ENCODE results near the gene EMSY. TPM values are rescaled to one million over a fixed set of nuclear protein-coding genes. Genes with fewer than 3 reads are reported as not detected.
A peak's percentile ranks its signal among the peaks of the same experiment; 100 is the strongest.

The EMSY gene
- total and polyA plus RNA-seq, 3 donors from 2014 or later = 23.1 to 45.5 (median 35.7) TPM

GRCh38 chr11:76455931-76456330 is 11.1 kb downstream of the EMSY start:
- no peak overlapping the region for H3K4me3 ChIP-seq
- DNase-seq = no peak
- H3K4me1 ChIP-seq = no peaks in the 10 kb centered on the region
- no peaks in the 10 kb centered on the region for H3K36me3 ChIP-seq (ENCODE audit: low read depth, missing control alignments)
- TF ChIP-seq POLR2A (IDR thresholded peaks at IDR 0.05) = no peak
- TF ChIP-seq CTCF (IDR thresholded peaks at IDR 0.05) = no peak
- H3K27me3 ChIP-seq = no peaks in the 10 kb centered on the region
- H3K9me3 ChIP-seq = no peaks in the 10 kb centered on the region
- intact Hi-C loops (cut with DNase I; ENCODE audit: low total_unique reads) = no loop called here
- H3K27ac ChIP-seq = no peak overlapping the region

GRCh38 chr11:76456571-76456970 is 11.8 kb downstream of the EMSY start:
- Histone ChIP-seq H3K9me3 (no peaks in the 10 kb centered on the region), H3K27ac (no peak overlapping the region), H3K4me3 (no peak overlapping the region), H3K27me3 (no peaks in the 10 kb centered on the region), H3K36me3 (ENCODE audit: low read depth, missing control alignments) (no peaks in the 10 kb centered on the region), H3K4me1 (no peaks in the 10 kb centered on the region)
- no peak for DNase-seq
- TF ChIP-seq POLR2A (IDR thresholded peaks at IDR 0.05) (no peak), CTCF (IDR thresholded peaks at IDR 0.05) (no peak)
- intact Hi-C loops (cut with DNase I; ENCODE audit: low total_unique reads) = no loop called here
- 71 to 82% methylated on average over 2 of the region's 2 CpGs for WGBS, 2 donors

- H3K9me3 ChIP-seq = no peaks in the 10 kb centered on the region
- DNase-seq = no peak
- no peak for TF ChIP-seq POLR2A (IDR thresholded peaks at IDR 0.05)
- peak in 2 of 3 experiments; percentile 27 to 67 for TF ChIP-seq CTCF (IDR thresholded peaks at IDR 0.05)
- no peak overlapping the region for H3K4me3 ChIP-seq
- 73 to 77% methylated on average over 4 of the region's 4 CpGs for whole genome bisulfite sequencing, 2 donors
- intact Hi-C loops (cut with DNase I; ENCODE audit: low total_unique reads) = no loop called here
- no peaks in the 10 kb centered on the region for H3K4me1 ChIP-seq
- H3K36me3 ChIP-seq (ENCODE audit: low read depth, missing control alignments) = no peaks in the 10 kb centered on the region
- no peaks in the 10 kb centered on the region for H3K27me3 ChIP-seq
- no peak overlapping the region for H3K27ac ChIP-seq
Observed at GRCh38 chr11:76459299-76459698, 14.5 kb downstream of the EMSY start.

- DNase-seq = no peak
- no peaks in the 10 kb centered on the region for H3K27me3 ChIP-seq
- no peak for TF ChIP-seq POLR2A (IDR thresholded peaks at IDR 0.05)
- TF ChIP-seq CTCF (IDR thresholded peaks at IDR 0.05) = no peak
- no peak overlapping the region for H3K4me3 ChIP-seq
- no peaks in the 10 kb centered on the region for H3K9me3 ChIP-seq
- WGBS, 2 donors = 91 to 94% methylated on average over 3 of the region's 3 CpGs
- no peak overlapping the region for H3K27ac ChIP-seq
- no peaks in the 10 kb centered on the region for H3K36me3 ChIP-seq (ENCODE audit: low read depth, missing control alignments)
- intact Hi-C loops (cut with DNase I; ENCODE audit: low total_unique reads) = no loop called here
- no peaks in the 10 kb centered on the region for H3K4me1 ChIP-seq
Observed at GRCh38 chr11:76459846-76460245, 15.0 kb downstream of the EMSY start.

GRCh38 chr11:76462317-76462716 is 17.5 kb downstream of the EMSY start:
- intact Hi-C loops (cut with DNase I; ENCODE audit: low total_unique reads) = no loop called here
- no peak for DNase-seq
- no peaks in the 10 kb centered on the region for H3K27me3 ChIP-seq
- H3K36me3 ChIP-seq (ENCODE audit: low read depth, missing control alignments) = no peaks in the 10 kb centered on the region
- no peaks in the 10 kb centered on the region for H3K9me3 ChIP-seq
- H3K4me1 ChIP-seq = no peaks in the 10 kb centered on the region
- no peak overlapping the region for H3K27ac ChIP-seq
- TF ChIP-seq POLR2A (IDR thresholded peaks at IDR 0.05) (no peak), CTCF (IDR thresholded peaks at IDR 0.05) (no peak)
- no peak overlapping the region for H3K4me3 ChIP-seq

All from testis (tissue), 3 donors.